ENCODE data around the gene KAT2A.

GRCh38 chr17:42097691-42098631 is 23.2 kb downstream of the KAT2A start, which contains the start of gene ZNF385C:
- TF ChIP-seq EP300 (IDR thresholded peaks at IDR 0.05; ENCODE audit: borderline replicate concordance) (no peak), TAF1 (IDR thresholded peaks at IDR 0.05; ENCODE audit: low read depth) (no peak), REST (IDR thresholded peaks at IDR 0.05; ENCODE audit: low read depth) (no peak), CEBPB (IDR thresholded peaks at IDR 0.05) (no peak), FOXM1 (IDR thresholded peaks at IDR 0.05; ENCODE audit: borderline replicate concordance, low read depth) (no peak), MAX (IDR thresholded peaks at IDR 0.05) (peak; percentile 85), RAD21 (IDR thresholded peaks at IDR 0.05; ENCODE audit: low read depth) (no peak), NFIC (IDR thresholded peaks at IDR 0.05) (no peak), YY1 (IDR thresholded peaks at IDR 0.05; ENCODE audit: low read depth) (no peak), EGR1 (IDR thresholded peaks at IDR 0.05) (no peak), TEAD4 (IDR thresholded peaks at IDR 0.05) (no peak), TCF12 (IDR thresholded peaks at IDR 0.05; ENCODE audit: low read depth) (no peak), CREB1 (IDR thresholded peaks at IDR 0.05; ENCODE audit: low read depth) (no peak)
